Measurements from ENCODE around the gene GMPPA.

GRCh38 chr2:219510512-219511135 lies 11.9 kb downstream of the GMPPA start:
- TF ChIP-seq POLR2A (IDR thresholded peaks at IDR 0.05; ENCODE audit: low read depth, low read length) (no peak), POLR2AphosphoS5 (IDR thresholded peaks at IDR 0.05; ENCODE audit: low read depth, low read length) (no peak)
